Peyer's patch (tissue), 4 donors: Measurements from ENCODE around the gene TSPAN9.

Experiments
- POLR2A ChIP-seq, 2 donors: fragments of 450-650 bp; IDR thresholded peaks; one replicate each; pipeline ENCODE4 v1.5.1; 2017; ENCODE audit warnings: antibody characterized with exemption in 2 of 2, mild to moderate bottlenecking in 2 of 2, moderate library complexity in 2 of 2
- TF ChIP-seq, protein P1 (sequence below), 6 experiments: fragments of 450-650 bp in 4 of 6; fragments of 200-600 bp in 2 of 6; sonication (generic) in 1 of 6; IDR thresholded peaks; one replicate each; pipeline ENCODE4 v1.5.1; 2017 to 2019; ENCODE audit warnings: antibody characterized with exemption in 6 of 6, mild to moderate bottlenecking in 3 of 6, moderate library complexity in 1 of 6

DNA sequence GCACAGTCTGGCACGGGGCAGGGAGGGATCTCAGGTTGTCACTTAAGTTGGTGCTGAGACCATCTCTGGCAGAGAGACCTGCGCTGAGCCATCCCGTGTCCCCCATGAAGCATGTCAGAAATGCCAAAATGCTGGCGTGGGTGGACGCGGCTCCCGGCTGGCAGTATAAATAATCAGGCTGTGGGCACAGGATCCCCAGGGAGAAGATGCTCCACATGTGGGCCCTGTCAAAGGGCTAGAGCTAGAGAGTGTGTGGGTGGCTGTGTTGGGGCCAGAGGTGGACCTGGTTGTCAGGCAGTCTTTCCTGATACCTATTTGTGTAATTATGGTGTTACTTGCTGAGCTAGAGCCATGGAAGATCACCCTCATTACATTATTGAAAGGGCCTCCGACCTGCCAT, 189.5 kb downstream of the TSPAN9 start:
- TF ChIP-seq POLR2A (IDR thresholded peaks at IDR 0.05) = no peak
- TF ChIP-seq, protein P1, sequence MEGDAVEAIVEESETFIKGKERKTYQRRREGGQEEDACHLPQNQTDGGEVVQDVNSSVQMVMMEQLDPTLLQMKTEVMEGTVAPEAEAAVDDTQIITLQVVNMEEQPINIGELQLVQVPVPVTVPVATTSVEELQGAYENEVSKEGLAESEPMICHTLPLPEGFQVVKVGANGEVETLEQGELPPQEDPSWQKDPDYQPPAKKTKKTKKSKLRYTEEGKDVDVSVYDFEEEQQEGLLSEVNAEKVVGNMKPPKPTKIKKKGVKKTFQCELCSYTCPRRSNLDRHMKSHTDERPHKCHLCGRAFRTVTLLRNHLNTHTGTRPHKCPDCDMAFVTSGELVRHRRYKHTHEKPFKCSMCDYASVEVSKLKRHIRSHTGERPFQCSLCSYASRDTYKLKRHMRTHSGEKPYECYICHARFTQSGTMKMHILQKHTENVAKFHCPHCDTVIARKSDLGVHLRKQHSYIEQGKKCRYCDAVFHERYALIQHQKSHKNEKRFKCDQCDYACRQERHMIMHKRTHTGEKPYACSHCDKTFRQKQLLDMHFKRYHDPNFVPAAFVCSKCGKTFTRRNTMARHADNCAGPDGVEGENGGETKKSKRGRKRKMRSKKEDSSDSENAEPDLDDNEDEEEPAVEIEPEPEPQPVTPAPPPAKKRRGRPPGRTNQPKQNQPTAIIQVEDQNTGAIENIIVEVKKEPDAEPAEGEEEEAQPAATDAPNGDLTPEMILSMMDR (IDR thresholded peaks at IDR 0.05) = no peak
